ENCODE results near the gene RNF214. TPM values are rescaled to one million over a fixed set of nuclear protein-coding genes. Genes with fewer than 3 reads are reported as not detected.

The RNF214 gene
- total and polyA plus RNA-seq, 8 donors = 21.5 to 37.1 (median 30.9) TPM

DNA sequence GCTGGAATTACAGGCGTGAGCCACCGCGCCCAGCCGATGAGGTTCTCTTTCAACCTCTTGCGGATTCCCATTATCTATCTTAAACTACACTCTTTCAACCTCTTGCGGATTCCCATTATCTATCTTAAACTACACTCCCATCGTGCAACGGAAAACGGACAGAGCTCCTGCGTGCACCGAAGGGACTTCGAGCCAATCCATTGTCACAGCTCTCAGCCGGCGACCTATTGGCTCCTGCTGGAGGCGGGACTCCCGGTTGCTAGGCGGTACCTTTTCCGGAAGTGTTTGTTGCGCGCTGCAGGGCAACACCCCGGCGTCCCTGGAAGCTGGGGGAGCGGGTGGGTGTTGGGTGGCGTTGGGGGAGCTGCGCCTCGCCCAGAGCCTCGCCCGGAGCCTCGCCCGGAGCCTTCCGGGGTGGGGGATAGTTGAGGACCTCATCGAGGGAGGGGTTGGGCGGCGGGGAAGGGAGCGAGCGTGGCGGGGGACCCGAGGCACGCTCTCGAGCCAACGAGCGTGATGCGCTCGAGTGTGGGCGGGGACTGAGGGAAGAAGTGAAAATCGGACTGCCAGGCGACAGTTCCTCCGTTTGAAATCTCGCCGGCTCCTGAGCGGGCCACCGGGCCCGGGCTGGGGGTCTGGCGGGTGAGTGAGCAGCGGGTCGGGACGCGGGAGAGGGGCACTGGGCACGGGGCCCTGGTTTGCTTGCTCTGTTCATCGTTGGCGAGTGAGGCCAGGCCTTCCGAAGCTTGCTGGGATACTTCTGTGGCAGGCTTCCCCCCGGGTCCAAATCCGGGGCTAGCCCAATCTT is 95.3 kb downstream of the RNF214 start, which contains the start of gene CEP164:
Gene CEP164 (plus strand): TSS at position 288 of the 808 bp plus-strand sequence. CDS start 10,733 bp downstream, outside the sequence.
- peak; percentile 98 for ATAC-seq
- DNase-seq = peak; percentile 97
- peak within 1 kb of the TSS; percentile 63 to 85 for H3K4me3 ChIP-seq
- H3K4me1 ChIP-seq = peaks cover 9 to 12% of the 10 kb centered on the region in 2 donors
- no peaks in the 10 kb centered on the region for H3K27me3 ChIP-seq
- no peaks in the 10 kb centered on the region for H3K36me3 ChIP-seq
- intact Hi-C loops (cut with DNase I) = no loop called here
- TF ChIP-seq, protein P1, sequence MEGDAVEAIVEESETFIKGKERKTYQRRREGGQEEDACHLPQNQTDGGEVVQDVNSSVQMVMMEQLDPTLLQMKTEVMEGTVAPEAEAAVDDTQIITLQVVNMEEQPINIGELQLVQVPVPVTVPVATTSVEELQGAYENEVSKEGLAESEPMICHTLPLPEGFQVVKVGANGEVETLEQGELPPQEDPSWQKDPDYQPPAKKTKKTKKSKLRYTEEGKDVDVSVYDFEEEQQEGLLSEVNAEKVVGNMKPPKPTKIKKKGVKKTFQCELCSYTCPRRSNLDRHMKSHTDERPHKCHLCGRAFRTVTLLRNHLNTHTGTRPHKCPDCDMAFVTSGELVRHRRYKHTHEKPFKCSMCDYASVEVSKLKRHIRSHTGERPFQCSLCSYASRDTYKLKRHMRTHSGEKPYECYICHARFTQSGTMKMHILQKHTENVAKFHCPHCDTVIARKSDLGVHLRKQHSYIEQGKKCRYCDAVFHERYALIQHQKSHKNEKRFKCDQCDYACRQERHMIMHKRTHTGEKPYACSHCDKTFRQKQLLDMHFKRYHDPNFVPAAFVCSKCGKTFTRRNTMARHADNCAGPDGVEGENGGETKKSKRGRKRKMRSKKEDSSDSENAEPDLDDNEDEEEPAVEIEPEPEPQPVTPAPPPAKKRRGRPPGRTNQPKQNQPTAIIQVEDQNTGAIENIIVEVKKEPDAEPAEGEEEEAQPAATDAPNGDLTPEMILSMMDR (IDR thresholded peaks at IDR 0.05) = no peak
- H3K9me3 ChIP-seq = no peaks in the 10 kb centered on the region
- H3K27ac ChIP-seq = peak within 1 kb of the TSS; percentile 87 to 97

DNA sequence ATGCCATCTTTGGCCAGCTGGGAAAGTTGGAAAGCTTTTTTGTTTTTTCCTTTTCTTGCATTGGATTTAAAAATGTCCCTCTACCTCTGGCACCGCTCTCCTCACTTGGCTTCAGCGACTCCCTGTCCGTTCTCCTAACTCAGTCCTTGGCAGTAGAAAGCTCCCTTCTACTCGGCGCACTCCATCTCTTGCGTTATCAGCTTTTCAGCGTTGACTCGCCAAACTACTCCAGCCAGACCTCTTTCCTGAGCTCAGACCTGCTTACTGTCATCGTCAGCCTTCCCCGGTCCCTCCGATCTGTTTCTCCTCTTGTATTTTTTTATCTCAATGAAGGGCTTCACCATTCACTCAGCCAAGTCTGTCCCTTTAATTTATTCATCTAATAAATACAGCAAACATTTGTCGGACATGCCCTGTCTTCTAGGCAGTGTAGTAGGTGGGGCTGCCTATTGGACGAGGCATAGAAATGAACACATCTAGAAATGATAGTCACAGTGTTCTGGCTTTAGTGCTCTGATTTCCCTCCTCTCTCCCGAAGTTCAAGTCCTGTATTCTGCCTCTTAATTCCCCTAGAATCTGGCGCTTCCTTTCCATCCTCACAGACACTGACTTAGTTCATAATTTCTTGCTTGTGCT is 96.0 kb downstream of the RNF214 start:
- Histone ChIP-seq H3K27ac (peak overlapping the region; percentile 87 to 97), H3K27me3 (no peaks in the 10 kb centered on the region), H3K36me3 (no peaks in the 10 kb centered on the region), H3K4me1 (peaks cover 9 to 12% of the 10 kb centered on the region in 2 donors), H3K9me3 (no peaks in the 10 kb centered on the region), H3K4me3 (peak overlapping the region; percentile 63 to 85)
- TF ChIP-seq, protein P1 (IDR thresholded peaks at IDR 0.05) = no peak
- intact Hi-C loops (cut with DNase I) = no loop called here
- peak; percentile 54 for ATAC-seq
- DNase-seq = peak in 2 of 4 donors; percentile 42 to 54

GRCh38 chr11:117332843-117333242 is 100.4 kb downstream of the RNF214 start:
- intact Hi-C loops (cut with DNase I) = no loop called here
- TF ChIP-seq, protein P1 (IDR thresholded peaks at IDR 0.05) = no peak
- Histone ChIP-seq H3K9me3 (no peaks in the 10 kb centered on the region), H3K27ac (no peak overlapping the region), H3K4me3 (no peak overlapping the region), H3K4me1 (peaks cover 9 to 12% of the 10 kb centered on the region in 2 donors), H3K36me3 (peaks cover 0 to 10% of the 10 kb centered on the region in 2 donors), H3K27me3 (no peaks in the 10 kb centered on the region)
- no peak for ATAC-seq
- DNase-seq = no peak

- ATAC-seq = no peak
- no peak for DNase-seq
- peaks cover 6 to 8% of the 10 kb centered on the region in 2 donors for H3K4me1 ChIP-seq
- H3K27me3 ChIP-seq = no peaks in the 10 kb centered on the region
- no peak overlapping the region for H3K4me3 ChIP-seq
- peaks cover 0 to 19% of the 10 kb centered on the region in 2 donors for H3K36me3 ChIP-seq
- H3K9me3 ChIP-seq = no peaks in the 10 kb centered on the region
- intact Hi-C loops (cut with DNase I) = no loop called here
- H3K27ac ChIP-seq = no peak overlapping the region
- TF ChIP-seq, protein P1 (IDR thresholded peaks at IDR 0.05) = no peak
These were observed 101.4 kb downstream of the RNF214 start for GRCh38 chr11:117333917-117334316.

DNA sequence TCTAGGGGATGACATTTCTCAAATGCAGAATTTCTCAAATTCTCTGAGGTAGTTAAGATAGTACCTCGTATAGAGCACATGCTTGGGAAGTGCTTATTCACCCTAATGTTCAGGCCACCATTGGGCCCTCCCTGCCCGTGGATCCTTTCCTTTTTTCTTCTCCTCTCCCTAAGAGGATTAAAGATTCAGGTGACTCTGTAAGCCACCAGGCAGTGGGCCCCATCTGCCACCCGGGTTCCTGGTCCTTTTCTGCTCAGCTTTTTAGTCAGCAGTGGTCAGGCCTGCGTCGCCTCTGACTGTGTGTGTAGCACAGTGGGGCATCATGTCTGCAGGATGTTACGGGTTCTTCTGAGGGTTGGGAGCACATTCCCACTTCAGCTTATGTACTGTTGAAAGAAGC is 102.4 kb downstream of the RNF214 start:
- Histone ChIP-seq H3K27me3 (no peaks in the 10 kb centered on the region), H3K4me3 (no peak overlapping the region), H3K4me1 (no peaks in the 10 kb centered on the region), H3K9me3 (no peaks in the 10 kb centered on the region), H3K36me3 (peaks cover 0 to 28% of the 10 kb centered on the region in 2 donors), H3K27ac (no peak overlapping the region)
- TF ChIP-seq, protein P1 (IDR thresholded peaks at IDR 0.05) = no peak
- DNase-seq = no peak
- no peak for ATAC-seq
- intact Hi-C loops (cut with DNase I) = no loop called here

All from left lung (tissue), 10 donors.